Measurements from ENCODE around the gene PTPN4. TPM values are rescaled to one million over a fixed set of nuclear protein-coding genes. Genes with fewer than 3 reads are reported as not detected.
A peak's percentile ranks its signal among the peaks of the same experiment; 100 is the strongest.

Gene PTPN4
- polyA plus RNA-seq, 3 donors = 3.6 to 7.5 (median 7.2) TPM

DNA sequence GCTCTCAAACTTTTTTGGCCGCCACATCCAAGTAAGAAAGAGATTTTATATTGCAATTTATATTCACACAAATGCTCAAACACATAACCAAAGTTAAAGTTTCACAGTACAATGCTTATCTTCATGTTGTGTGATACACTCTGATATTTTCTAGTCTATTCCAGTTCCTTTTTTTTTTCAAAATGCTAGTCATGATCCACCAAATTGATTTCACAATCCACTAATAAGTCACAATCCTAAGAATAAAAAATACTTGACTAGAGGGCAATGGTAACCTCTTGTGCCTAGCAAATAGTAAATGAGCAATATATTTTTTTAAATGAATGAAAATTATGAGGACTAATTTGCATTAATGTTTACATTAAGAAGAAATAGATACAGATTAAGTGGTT is 5.8 kb upstream of the PTPN4 start:
- H3K27ac ChIP-seq (ENCODE audit: low read depth, low read length) = no peak overlapping the region
- WGBS, 3 donors = 87 to 95% (median 93%) methylated on average over 1 of the region's 1 CpG

DNA sequence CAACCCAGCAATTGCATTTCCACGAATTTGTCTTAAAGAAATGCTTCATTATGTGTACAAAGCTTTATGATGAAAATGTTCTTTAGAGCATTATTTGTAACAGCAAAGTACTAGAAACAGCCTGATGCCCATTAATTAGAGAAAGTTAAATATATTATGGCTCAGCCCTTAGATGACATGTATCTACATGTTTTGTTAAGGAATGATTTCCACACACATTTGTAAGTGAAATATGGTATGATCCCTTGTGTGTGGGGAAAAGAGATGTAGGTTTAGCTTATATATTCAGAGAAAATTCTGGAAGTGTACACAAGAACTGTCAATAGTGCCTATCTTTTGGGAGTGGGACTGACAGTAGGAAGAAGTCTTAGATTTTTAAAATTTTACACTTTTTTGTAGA is 3.8 kb upstream of the PTPN4 start:
- H3K27ac ChIP-seq (ENCODE audit: low read depth, low read length) = no peak overlapping the region
- 34 to 83% (median 80%) methylated on average over 1 of the region's 1 CpG for WGBS, 3 donors

GRCh38 chr2:119756837-119757236 is 2.9 kb upstream of the PTPN4 start:
- H3K27ac ChIP-seq (ENCODE audit: low read depth, low read length) = no peak overlapping the region

GRCh38 chr2:119758881-119759450 is 756 bp upstream of the PTPN4 start:
- H3K27ac ChIP-seq (ENCODE audit: low read depth, low read length) = no peak overlapping the region
- 35 to 37% (median 35%) methylated on average over 13 of the region's 13 CpGs for WGBS, 3 donors

More at GRCh38 chr2:119756837-119757236, 2.9 kb upstream of the PTPN4 start:
- 42 to 61% (median 53%) methylated on average over 5 of the region's 5 CpGs for WGBS, 3 donors

- 1 to 2% (median 1%) methylated on average over 37 of the region's 37 CpGs for WGBS, 3 donors
- H3K27ac ChIP-seq (ENCODE audit: low read depth, low read length) = peak overlapping the region; percentile 51
Measured at GRCh38 chr2:119760237-119760955, 674 bp downstream of the PTPN4 start.

- WGBS, 3 donors = 2 to 13% (median 4%) methylated on average over 4 of the region's 4 CpGs
- H3K27ac ChIP-seq (ENCODE audit: low read depth, low read length) = no peak overlapping the region
Measured at GRCh38 chr2:119760956-119761275, 1.2 kb downstream of the PTPN4 start.

DNA sequence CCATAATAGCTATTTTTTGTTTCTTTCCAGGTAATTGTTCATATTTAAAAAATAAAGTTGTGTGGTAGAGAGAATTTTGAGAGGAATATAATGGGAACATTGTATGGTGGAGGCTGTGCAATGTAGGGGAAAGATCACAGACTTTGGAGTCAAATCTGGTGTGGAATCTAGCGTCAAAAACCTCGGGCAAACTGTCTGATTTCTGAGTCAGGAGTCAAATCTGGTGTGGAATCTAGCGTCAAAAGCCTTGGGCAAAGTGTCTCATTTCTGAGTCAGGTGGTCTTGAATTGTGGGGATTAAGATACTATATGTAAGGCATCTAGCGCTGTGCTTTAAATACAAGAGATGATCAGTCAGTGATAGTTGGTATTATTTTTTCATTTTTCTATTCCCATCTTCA is 5.1 kb downstream of the PTPN4 start:
- no peak overlapping the region for H3K27ac ChIP-seq (ENCODE audit: low read depth, low read length)
- WGBS, 3 donors = 94 to 96% (median 95%) methylated on average over 4 of the region's 4 CpGs

DNA sequence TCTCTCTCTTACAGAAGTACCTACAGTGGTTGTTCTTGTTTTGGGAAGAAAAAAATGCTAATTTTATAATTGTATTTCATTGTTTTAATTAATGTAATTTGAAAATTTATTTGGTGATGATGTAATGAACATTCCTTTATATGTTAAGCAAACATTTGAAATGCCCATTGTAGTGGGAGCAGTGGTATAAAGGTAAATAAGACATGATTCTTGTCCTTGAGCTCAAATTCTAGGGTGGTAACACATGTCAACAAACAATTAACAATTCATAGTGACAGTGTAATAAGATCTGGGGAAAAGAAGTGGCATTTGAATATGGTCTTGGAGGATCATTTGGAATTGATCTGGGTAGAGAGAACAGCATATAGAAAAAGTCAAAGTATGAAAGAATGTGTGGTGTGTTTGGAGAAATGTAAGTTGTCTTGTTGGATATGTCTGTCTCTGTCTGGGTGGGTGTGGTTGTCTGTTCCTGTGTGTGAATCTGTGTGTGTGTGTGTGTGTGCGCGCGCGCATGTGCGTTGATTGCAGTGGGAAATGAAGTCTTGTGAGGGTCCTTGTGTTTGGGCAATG is 5.8 kb downstream of the PTPN4 start:
- no peak overlapping the region for H3K27ac ChIP-seq (ENCODE audit: low read depth, low read length)
- WGBS, 3 donors = 85 to 94% (median 90%) methylated on average over 5 of the region's 5 CpGs

DNA sequence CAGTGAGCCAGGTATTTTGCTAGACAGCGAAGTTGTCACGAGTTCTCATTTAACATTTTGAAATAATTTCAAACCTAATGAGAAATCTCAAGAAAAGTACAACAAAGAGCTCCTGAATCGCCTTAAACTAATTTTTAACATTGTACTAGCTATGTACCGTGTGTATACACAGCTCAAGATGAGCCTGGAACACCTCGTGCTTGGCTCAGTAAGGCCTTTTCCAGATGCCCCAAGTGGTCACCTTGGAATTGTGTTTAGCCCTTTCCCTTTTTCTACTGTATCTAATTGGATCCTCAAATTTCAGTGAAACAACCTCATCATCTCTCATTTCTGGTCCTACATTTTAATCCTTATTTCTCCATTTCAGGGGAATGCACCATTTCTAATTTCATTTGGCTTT is 7.2 kb downstream of the PTPN4 start:
- H3K27ac ChIP-seq (ENCODE audit: low read depth, low read length) = no peak overlapping the region
- 91 to 94% (median 93%) methylated on average over 5 of the region's 5 CpGs for WGBS, 3 donors

DNA sequence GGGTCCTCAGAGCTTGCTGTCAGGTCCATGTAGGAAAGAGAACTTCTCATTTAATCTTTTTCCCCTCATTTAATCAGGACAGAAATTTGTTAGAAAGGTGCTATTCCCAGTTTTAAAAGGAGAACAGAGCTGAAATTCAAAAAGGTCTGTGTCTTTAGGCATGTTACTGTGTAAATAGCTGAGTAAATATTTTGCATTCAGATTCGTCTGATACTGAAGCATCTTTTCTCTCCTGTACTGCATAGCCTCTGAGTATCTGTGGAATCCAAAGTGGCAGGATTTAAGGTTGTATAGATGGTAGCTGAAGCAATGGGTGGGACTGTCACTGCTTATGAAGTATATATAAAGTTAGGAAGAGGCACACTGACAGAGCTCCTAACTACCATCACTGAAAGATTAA is 9.0 kb downstream of the PTPN4 start:
- H3K27ac ChIP-seq (ENCODE audit: low read depth, low read length) = no peak overlapping the region
- 26 to 89% (median 74%) methylated on average over 1 of the region's 1 CpG for WGBS, 3 donors

DNA sequence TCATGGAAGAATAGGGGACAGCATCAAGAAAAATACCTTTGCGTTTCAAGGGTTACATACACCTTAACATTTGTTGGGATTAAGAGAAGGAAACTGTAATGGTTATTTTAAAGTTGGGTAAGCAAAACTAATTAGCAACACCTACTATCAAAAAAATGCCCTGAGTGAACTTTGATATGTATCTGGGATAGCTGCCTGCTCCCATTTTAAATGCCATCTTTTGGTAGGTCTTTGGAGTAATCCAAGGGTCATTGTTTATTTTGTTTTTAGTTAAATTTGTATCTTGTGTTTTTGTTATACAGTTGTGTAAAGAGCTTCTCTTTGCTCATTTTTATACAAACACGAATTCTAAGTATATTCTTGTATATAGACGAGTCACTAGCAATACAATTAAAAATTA is 9.9 kb downstream of the PTPN4 start:
- 95 to 99% (median 97%) methylated on average over 3 of the region's 3 CpGs for WGBS, 3 donors

GRCh38 chr2:119771331-119771730 is 11.6 kb downstream of the PTPN4 start:
- no peak overlapping the region for H3K27ac ChIP-seq (ENCODE audit: low read depth, low read length)
- 73 to 76% (median 74%) methylated on average over 2 of the region's 2 CpGs for WGBS, 3 donors

More for the DNA sequence above, 9.9 kb downstream of the PTPN4 start:
- H3K27ac ChIP-seq (ENCODE audit: low read depth, low read length) = no peak overlapping the region

DNA sequence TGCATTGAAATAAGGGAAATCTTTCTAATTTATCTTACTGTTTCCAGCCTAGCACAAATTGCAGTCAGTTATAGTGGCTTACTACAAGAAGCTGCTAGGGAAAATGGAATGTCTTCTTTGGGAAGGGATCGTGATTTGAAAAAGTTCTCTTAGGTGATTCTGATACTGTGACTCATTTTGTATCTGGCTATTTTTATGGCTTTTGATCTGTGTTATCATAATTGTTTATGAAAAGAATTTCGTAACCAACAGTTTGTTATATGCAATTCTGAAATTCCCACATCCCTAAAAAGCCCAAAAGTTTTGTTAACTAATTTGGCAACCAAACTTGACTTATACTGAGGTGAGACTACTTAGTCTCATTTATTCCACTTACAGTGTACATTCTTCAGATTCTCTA is 12.4 kb downstream of the PTPN4 start:
- 83 to 89% (median 86%) methylated on average over 2 of the region's 2 CpGs for WGBS, 3 donors
- H3K27ac ChIP-seq (ENCODE audit: low read depth, low read length) = no peak overlapping the region

GRCh38 chr2:119772767-119773166 is 13.0 kb downstream of the PTPN4 start:
- WGBS, 3 donors = 94 to 97% (median 96%) methylated on average over 4 of the region's 4 CpGs
- no peak overlapping the region for H3K27ac ChIP-seq (ENCODE audit: low read depth, low read length)

- H3K27ac ChIP-seq (ENCODE audit: low read depth, low read length) = no peak overlapping the region
Measured at GRCh38 chr2:119774026-119774425, 14.3 kb downstream of the PTPN4 start.

DNA sequence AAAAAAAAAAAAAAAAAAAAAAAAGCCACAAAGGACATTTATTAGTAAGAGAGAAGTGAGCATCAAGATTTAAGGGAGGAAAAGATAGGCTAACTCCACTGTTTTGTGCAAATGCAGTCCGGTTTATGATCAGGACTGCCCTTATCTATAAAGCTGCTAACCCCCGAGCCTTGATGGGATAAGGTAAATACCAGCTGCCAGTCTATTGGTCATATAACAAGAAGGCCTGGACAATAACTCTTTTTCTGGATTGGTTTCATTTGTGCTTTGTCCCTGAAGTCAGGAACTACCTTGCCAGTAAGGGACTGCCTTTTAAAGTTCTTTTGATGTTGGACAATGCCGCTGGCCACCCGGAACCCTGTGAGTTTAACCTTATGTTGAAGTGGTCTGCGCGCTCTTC is 15.4 kb downstream of the PTPN4 start:
- no peak overlapping the region for H3K27ac ChIP-seq (ENCODE audit: low read depth, low read length)
- 85 to 97% (median 96%) methylated on average over 6 of the region's 6 CpGs for WGBS, 3 donors

GRCh38 chr2:119782308-119783027 is 22.7 kb downstream of the PTPN4 start:
- no peak overlapping the region for H3K27ac ChIP-seq (ENCODE audit: low read depth, low read length)
- WGBS, 3 donors = 92 to 96% (median 95%) methylated on average over 8 to 9 of the region's 9 CpGs

DNA sequence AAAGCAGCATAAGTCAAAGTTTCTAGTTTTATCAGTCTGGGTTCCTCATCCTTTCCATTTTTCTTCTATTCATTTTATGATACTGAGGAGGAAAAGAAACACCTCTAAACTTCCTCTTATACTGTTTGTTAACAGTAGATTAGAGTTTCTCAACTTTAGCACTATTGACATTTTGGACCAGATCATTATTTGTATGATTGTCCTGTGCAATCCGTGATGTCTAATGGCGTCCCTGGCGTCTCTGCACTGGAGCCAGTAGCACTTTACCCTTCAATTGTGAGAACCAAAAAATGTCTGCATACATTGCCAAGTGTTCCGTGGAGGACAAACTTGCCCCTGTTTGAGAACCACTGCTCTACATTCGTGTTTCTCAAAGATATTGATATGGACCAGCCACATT is 25.2 kb downstream of the PTPN4 start:
- WGBS, 3 donors = 75 to 95% (median 86%) methylated on average over 5 of the region's 5 CpGs
- H3K27ac ChIP-seq (ENCODE audit: low read depth, low read length) = no peak overlapping the region

GRCh38 chr2:119786295-119786694 is 26.6 kb downstream of the PTPN4 start:
- H3K27ac ChIP-seq (ENCODE audit: low read depth, low read length) = no peak overlapping the region
- WGBS, 3 donors = 96 to 100% (median 100%) methylated on average over 1 of the region's 1 CpG

Measured in adipose tissue (tissue), 3 donors.